ENCODE measurements around the gene LDLR.

DNA sequence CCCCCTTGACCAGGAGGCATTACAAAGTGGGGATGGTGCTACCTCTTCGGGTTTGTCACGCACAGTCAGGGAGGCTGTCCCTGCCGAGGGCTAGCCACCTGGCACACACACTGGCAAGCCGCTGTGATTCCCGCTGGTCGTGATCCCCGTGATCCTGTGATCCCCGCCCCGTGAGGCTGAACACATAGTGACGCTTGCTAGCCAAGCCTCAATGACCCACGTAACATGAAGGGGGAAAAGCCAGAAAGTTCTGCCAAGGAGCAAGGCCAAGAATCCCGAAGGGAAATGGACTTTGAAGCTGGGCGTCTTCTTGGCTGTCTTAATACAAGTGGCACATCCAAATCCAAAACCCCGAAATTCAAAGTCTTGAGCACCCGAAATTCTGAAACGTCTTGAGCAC lies 13.7 kb downstream of the LDLR start:
- TF ChIP-seq RAD21 (IDR thresholded peaks at IDR 0.05; ENCODE audit: low read length) (no peak), RFX5 (IDR thresholded peaks at IDR 0.05; ENCODE audit: low read depth, low read length) (no peak), POLR2A (IDR thresholded peaks at IDR 0.05; ENCODE audit: low read depth, low read length) (no peak), CTCF (conservative IDR thresholded peaks at IDR 0.05; ENCODE audit: low read depth, low read length) (no peak), MXI1 (IDR thresholded peaks at IDR 0.05; ENCODE audit: borderline replicate concordance, low read depth, low read length) (no peak), CHD1 (IDR thresholded peaks at IDR 0.05; ENCODE audit: low read depth, low read length) (no peak), MAZ (IDR thresholded peaks at IDR 0.05; ENCODE audit: borderline replicate concordance, low read depth, low read length) (no peak), SMC3 (IDR thresholded peaks at IDR 0.05; ENCODE audit: low read depth, low read length) (no peak)
